GM12872 (cell line): Measurements from ENCODE around the gene DRAM1.

Experiments used
- CTCF ChIP-seq: IDR thresholded peaks from 3 replicates; pipeline ENCODE4 v1.5.1; 2011; ENCODE audit warnings: low read depth, mild to moderate bottlenecking, low read length, moderate library complexity; ENCODE audit not compliant: insufficient read depth

Gene DRAM1

GRCh38 chr12:101923045-101923718, 45.8 kb downstream of the DRAM1 start:
- no peak for TF ChIP-seq CTCF

DNA sequence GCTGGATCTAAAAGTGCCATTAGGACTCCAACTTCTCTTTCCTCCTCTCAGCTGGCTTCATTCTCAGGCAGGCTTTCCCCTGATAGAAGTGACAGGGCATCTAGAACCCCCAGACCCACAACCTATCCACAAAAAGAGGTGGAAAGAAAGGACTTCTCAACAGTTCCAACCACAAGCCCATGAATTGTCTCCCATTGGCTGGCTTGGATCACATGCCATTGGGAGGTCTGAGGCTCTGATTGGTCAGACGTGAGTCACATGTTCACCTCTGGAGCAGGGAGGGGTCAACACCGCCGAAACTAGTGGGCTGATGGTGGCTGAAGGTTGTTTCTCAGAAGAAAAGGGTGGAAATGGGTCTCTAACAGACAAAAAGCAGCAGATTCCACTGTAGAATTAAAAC, 47.2 kb downstream of the DRAM1 start:
- TF ChIP-seq CTCF: no peak

- TF ChIP-seq CTCF: no peak
Observed at GRCh38 chr12:101925361-101925760, 48.0 kb downstream of the DRAM1 start.

DNA sequence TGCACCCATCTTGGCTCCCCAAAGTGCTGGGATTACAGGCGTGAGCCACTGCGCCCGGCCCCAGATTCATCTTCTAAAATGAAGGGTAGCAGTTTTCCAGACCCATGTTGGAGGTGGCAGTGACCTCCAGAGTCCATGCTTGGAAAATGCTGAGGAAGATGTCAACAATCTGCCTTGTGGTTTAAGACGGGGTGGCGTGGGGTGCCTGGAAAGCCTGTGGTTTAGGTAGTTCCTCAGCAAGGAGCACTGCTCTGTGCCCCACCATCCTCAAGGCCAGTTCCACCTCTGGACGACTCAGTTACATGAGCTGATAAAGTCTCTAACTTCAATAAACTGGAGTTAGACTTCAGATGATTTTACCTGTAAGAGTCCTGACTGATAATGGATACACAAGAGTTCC, 48.6 kb downstream of the DRAM1 start:
- TF ChIP-seq CTCF: no peak

- no peak for TF ChIP-seq CTCF
Observed at GRCh38 chr12:101927036-101927435, 49.7 kb downstream of the DRAM1 start.

- no peak for TF ChIP-seq CTCF
Observed at GRCh38 chr12:101927999-101928398, 50.6 kb downstream of the DRAM1 start.

- no peak for TF ChIP-seq CTCF
Observed at GRCh38 chr12:101928556-101928955, 51.2 kb downstream of the DRAM1 start.
